ENCODE measurements around the gene HIBADH.
"Not testable (repeated sequence)": the region's sequence is repeated elsewhere in the genome, so short reads cannot be mapped to it uniquely, and the experiment has no call there.

Gene HIBADH

DNA sequence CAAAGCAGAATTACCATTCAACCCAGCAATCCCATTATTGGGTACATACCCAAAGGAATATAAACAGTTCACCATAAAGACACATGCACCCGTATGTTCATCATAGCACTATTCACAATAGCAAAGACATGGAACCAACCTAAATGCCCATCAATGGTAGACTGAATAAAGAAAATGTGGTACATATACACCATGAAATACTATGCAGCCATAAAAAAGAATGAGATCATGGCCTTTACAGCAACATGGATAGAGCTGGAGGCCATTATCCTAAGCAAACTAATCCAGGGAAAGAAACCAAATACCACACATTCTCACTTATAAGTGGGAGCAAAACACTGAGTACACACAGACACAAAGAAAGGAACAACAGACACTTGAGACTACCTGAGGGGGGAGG lies 23.6 kb downstream of the HIBADH start:
- H3K36me3 ChIP-seq (ENCODE audit: control insufficient read depth in 2 of 2, insufficient read depth in 1 of 2, low read length in 2 of 2); POLR2A ChIA-PET; H3K4me3 ChIP-seq (ENCODE audit: low read depth, low read length); H3K9me3 ChIP-seq (ENCODE audit: control insufficient read depth, insufficient read depth, low read depth, low read length); H3K27ac ChIP-seq (ENCODE audit: extremely low read depth, low read depth, low read length): not testable (repeated sequence)
- H3K4me1 ChIP-seq (ENCODE audit: control insufficient read depth, insufficient read depth, low read length), result peaks cover 33% of the 10 kb centered on the region
- TF ChIP-seq, protein P1, sequence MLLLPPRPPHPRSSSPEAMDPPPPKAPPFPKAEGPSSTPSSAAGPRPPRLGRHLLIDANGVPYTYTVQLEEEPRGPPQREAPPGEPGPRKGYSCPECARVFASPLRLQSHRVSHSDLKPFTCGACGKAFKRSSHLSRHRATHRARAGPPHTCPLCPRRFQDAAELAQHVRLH (tag by site-specific recombination; IDR thresholded peaks at IDR 0.05), result peak; percentile 69; the same call in 1 of the 2 replicates
- TF ChIP-seq, protein P2, sequence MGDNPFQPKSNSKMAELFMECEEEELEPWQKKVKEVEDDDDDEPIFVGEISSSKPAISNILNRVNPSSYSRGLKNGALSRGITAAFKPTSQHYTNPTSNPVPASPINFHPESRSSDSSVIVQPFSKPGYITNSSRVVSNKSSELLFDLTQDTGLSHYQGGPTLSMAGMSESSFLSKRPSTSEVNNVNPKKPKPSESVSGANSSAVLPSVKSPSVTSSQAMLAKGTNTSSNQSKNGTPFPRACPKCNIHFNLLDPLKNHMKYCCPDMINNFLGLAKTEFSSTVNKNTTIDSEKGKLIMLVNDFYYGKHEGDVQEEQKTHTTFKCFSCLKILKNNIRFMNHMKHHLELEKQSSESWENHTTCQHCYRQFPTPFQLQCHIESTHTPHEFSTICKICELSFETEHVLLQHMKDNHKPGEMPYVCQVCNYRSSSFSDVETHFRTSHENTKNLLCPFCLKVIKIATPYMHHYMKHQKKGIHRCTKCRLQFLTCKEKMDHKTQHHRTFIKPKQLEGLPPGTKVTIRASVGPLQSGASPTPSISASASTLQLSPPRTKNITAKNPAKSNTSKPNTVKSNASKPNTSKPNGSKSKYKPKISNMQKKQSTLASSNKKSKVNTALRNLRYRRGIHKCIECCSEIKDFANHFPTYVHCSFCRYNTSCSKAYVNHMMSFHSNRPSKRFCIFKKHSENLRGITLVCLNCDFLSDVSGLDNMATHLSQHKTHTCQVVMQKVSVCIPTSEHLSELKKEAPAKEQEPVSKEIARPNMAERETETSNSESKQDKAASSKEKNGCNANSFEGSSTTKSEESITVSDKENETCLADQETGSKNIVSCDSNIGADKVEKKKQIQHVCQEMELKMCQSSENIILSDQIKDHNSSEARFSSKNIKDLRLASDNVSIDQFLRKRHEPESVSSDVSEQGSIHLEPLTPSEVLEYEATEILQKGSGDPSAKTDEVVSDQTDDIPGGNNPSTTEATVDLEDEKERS (tag by site-specific recombination; IDR thresholded peaks at IDR 0.05), result 0 out of 2 replicates have a peak, but pooled peaks have one; percentile 71
- TF ChIP-seq ZNF146 (tag by site-specific recombination; IDR thresholded peaks at IDR 0.05), result peak; percentile 93
- CTCF ChIA-PET, result interaction anchor here (0.8 kb wide), 1 partner anchor 294 kb away, joined by 3 read pairs; no protein-coding TSS in a partner anchor

DNA sequence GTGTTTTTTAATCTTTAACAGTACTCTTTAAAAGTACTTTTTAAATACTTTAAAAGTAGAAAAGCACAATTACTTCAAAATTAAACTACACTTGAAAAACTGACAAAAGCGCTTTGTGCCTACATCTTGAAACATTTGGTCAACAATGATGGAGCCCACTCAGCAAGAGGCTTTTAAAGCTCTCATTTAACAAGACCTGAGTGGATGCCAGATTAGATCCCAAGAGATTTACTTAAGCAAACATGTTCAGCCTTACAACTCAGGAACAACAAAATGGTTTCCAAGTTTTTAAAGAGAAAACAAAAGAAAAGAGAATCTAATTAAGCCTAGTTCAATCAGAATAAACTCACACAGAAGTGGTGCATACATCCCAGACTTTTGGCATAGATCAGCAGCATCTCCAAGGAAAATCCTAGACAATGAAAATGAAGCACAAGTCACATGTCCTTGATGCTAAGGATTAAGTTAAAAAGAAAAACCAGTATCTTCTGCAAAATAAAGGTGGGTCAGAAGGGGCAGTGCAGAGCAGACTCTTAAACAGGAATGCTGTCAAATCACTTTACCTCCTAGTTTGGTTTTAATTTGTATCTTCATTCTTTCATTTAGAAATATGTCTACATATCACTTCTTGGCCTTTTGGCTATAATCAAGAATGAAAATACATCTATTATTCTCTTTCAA lies 26.2 kb downstream of the HIBADH start:
- no peak overlapping the region for H3K27ac ChIP-seq (ENCODE audit: extremely low read depth, low read depth, low read length)
- no peaks in the 10 kb centered on the region for H3K9me3 ChIP-seq (ENCODE audit: control insufficient read depth, insufficient read depth, low read depth, low read length)
- no peak overlapping the region for H3K4me3 ChIP-seq (ENCODE audit: low read depth, low read length)
- CTCF ChIA-PET, result interaction anchor here (0.6 kb wide), 1 partner anchor 486 kb away, joined by 4 read pairs; no protein-coding TSS in a partner anchor
- H3K36me3 ChIP-seq (ENCODE audit: control insufficient read depth in 2 of 2, insufficient read depth in 1 of 2, low read length in 2 of 2), result no peaks in the 10 kb centered on the region
- TF ChIP-seq, protein P3, sequence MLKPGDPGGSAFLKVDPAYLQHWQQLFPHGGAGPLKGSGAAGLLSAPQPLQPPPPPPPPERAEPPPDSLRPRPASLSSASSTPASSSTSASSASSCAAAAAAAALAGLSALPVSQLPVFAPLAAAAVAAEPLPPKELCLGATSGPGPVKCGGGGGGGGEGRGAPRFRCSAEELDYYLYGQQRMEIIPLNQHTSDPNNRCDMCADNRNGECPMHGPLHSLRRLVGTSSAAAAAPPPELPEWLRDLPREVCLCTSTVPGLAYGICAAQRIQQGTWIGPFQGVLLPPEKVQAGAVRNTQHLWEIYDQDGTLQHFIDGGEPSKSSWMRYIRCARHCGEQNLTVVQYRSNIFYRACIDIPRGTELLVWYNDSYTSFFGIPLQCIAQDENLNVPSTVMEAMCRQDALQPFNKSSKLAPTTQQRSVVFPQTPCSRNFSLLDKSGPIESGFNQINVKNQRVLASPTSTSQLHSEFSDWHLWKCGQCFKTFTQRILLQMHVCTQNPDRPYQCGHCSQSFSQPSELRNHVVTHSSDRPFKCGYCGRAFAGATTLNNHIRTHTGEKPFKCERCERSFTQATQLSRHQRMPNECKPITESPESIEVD (tag by site-specific recombination; IDR thresholded peaks at IDR 0.05), result peak; percentile 77
- TF ChIP-seq ZNF555 (tag by site-specific recombination; conservative IDR thresholded peaks at IDR 0.05), result no peak
- POLR2A ChIA-PET, result no interaction called here
- H3K4me1 ChIP-seq (ENCODE audit: control insufficient read depth, insufficient read depth, low read length), result peaks cover 25% of the 10 kb centered on the region

DNA sequence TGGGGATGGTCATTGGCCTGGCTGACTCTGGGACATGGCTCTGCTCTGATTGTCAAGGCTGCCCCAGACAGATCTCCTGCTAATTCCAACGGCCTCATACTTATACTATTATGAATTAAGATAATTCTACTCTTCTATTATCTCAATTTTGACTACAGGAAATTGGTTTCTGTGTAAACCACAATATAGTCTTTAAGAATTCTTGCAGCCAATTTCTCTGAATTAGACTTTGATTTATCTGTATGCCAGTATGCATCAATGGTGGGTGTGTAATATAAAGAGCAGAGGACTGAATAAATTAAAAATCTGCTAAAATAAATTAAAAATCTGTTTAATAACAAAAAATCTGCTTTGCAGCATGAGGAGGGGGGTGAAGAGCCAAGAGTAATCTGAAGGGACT lies 27.0 kb downstream of the HIBADH start:
- H3K4me1 ChIP-seq (ENCODE audit: control insufficient read depth, insufficient read depth, low read length), result peaks cover 20% of the 10 kb centered on the region
- ChIA-PET CTCF (no interaction called here), POLR2A (no interaction called here)
- H3K4me3 ChIP-seq (ENCODE audit: low read depth, low read length), result no peak overlapping the region
- H3K36me3 ChIP-seq (ENCODE audit: control insufficient read depth in 2 of 2, insufficient read depth in 1 of 2, low read length in 2 of 2), result no peaks in the 10 kb centered on the region
- H3K9me3 ChIP-seq (ENCODE audit: control insufficient read depth, insufficient read depth, low read depth, low read length), result no peaks in the 10 kb centered on the region
- H3K27ac ChIP-seq (ENCODE audit: extremely low read depth, low read depth, low read length), result no peak overlapping the region
- TF ChIP-seq ZBTB8A (tag by site-specific recombination; IDR thresholded peaks at IDR 0.05), result no peak
- TF ChIP-seq ZNF266 (tag by site-specific recombination; IDR thresholded peaks at IDR 0.05; ENCODE audit: low read depth), result no peak
- no peak for TF ChIP-seq ZNF621 (tag by site-specific recombination; IDR thresholded peaks at IDR 0.05)
- no peak for TF ChIP-seq ZNF174 (tag by site-specific recombination; IDR thresholded peaks at IDR 0.05)
- no peak for TF ChIP-seq ZNF416 (tag by site-specific recombination; IDR thresholded peaks at IDR 0.05)
- no peak for TF ChIP-seq SP2 (tag by site-specific recombination; IDR thresholded peaks at IDR 0.05)
- TF ChIP-seq, protein P1 (tag by site-specific recombination; IDR thresholded peaks at IDR 0.05), result no peak
- no peak for TF ChIP-seq ZNF433 (tag by site-specific recombination; IDR thresholded peaks at IDR 0.05; ENCODE audit: low read depth)
- TF ChIP-seq ZNF654 (tag by site-specific recombination; IDR thresholded peaks at IDR 0.05; ENCODE audit: low read depth), result no peak
- TF ChIP-seq ZBTB20 (tag by site-specific recombination; IDR thresholded peaks at IDR 0.05), result no peak
- TF ChIP-seq, protein P4, sequence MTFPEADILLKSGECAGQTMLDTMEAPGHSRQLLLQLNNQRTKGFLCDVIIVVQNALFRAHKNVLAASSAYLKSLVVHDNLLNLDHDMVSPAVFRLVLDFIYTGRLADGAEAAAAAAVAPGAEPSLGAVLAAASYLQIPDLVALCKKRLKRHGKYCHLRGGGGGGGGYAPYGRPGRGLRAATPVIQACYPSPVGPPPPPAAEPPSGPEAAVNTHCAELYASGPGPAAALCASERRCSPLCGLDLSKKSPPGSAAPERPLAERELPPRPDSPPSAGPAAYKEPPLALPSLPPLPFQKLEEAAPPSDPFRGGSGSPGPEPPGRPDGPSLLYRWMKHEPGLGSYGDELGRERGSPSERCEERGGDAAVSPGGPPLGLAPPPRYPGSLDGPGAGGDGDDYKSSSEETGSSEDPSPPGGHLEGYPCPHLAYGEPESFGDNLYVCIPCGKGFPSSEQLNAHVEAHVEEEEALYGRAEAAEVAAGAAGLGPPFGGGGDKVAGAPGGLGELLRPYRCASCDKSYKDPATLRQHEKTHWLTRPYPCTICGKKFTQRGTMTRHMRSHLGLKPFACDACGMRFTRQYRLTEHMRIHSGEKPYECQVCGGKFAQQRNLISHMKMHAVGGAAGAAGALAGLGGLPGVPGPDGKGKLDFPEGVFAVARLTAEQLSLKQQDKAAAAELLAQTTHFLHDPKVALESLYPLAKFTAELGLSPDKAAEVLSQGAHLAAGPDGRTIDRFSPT (tag by site-specific recombination; IDR thresholded peaks at IDR 0.05), result no peak
- TF ChIP-seq, protein P5, sequence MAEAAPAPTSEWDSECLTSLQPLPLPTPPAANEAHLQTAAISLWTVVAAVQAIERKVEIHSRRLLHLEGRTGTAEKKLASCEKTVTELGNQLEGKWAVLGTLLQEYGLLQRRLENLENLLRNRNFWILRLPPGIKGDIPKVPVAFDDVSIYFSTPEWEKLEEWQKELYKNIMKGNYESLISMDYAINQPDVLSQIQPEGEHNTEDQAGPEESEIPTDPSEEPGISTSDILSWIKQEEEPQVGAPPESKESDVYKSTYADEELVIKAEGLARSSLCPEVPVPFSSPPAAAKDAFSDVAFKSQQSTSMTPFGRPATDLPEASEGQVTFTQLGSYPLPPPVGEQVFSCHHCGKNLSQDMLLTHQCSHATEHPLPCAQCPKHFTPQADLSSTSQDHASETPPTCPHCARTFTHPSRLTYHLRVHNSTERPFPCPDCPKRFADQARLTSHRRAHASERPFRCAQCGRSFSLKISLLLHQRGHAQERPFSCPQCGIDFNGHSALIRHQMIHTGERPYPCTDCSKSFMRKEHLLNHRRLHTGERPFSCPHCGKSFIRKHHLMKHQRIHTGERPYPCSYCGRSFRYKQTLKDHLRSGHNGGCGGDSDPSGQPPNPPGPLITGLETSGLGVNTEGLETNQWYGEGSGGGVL (tag by site-specific recombination; IDR thresholded peaks at IDR 0.05), result no peak
- no peak for TF ChIP-seq ZIC2 (tag by site-specific recombination; IDR thresholded peaks at IDR 0.05)
- no peak for TF ChIP-seq ZNF777 (tag by site-specific recombination; IDR thresholded peaks at IDR 0.05; ENCODE audit: borderline replicate concordance)
- no peak for TF ChIP-seq ZNF202 (tag by site-specific recombination; IDR thresholded peaks at IDR 0.05; ENCODE audit: borderline replicate concordance)
- TF ChIP-seq KLF7 (tag by site-specific recombination; IDR thresholded peaks at IDR 0.05; ENCODE audit: borderline replicate concordance), result no peak
- no peak for TF ChIP-seq GLIS2 (tag by site-specific recombination; IDR thresholded peaks at IDR 0.05)

Measured in HEK293 (cell line).